ENCODE data around the gene BRF1.
A peak's percentile ranks its signal among the peaks of the same experiment; 100 is the strongest.

Gene BRF1

DNA sequence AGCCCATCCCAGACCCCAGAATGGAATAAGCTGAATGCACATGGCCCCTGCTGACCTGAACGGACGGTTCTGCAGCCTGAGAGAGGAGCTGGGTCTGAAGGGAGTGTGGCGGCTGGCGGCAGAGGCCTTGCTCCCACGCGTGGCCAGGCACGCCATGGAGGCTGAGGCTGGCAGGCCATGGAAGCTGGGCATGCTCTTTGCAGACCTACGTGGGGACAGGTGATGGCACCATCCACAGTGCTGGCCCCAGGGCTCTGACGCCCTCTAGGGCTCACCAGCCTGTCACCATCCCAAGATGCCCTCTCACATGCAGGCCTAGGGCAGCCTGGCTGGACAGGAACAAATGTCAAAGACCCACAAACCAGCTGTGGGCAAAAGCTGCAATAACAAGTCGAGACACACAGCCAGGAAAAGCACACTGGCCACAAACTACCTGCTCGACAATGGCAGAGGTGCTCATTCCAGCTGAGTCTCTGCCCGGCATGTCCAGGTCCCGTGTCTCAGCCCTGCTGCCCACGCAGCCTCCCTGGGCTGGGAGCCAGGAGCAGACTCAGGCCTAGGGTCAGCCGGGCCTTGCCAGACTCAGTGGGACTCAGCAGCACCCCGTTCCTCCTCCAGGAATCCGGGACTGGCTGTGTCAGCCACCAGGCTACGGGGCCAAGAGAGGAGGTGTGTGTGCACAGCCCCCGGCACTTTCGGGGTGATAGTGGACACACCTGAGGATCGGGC, 32.8 kb downstream of the BRF1 start:
- no peak for DNase-seq (ENCODE audit: low spot score)

DNA sequence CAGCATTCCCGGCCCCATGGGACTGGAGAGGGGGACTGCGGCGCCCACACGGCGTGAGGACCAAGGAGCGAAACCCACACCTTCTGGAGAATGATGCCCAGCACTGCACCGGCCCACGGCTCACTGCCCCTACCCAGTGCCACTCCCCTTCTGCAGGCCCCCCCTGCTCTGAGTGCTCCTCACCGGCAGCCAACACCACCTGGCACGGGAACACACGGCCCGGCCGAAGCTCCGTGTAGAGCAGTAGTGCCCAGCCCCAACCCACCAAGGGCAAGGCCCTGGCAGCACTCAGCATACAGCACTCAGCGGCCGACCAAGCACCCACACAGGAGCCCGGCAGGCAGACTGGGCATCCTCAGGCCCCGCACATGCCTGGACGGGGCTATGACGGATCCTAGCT, 39.0 kb downstream of the BRF1 start:
- DNase-seq (ENCODE audit: low spot score) = no peak

DNA sequence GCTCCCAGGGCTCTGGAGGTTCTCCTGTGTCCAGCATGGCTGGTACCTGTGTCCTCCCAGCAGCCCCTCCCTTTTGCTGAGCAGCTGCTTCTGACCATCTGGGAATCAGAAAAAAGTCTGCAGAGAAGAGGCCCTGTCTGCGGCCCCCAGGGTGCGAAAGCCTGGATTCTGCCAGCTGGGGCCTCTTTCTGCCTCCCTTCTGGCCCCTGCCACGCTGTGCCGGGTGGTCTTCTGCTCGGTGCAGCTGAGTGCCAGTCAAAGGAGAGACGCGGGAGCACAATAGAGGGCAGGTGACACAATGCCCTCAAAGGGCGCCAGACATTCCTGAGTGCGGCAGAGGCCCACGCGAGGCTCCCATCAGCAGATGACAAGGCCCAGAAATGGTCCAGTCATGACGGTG, 39.8 kb downstream of the BRF1 start:
- no peak for DNase-seq (ENCODE audit: low spot score)

DNA sequence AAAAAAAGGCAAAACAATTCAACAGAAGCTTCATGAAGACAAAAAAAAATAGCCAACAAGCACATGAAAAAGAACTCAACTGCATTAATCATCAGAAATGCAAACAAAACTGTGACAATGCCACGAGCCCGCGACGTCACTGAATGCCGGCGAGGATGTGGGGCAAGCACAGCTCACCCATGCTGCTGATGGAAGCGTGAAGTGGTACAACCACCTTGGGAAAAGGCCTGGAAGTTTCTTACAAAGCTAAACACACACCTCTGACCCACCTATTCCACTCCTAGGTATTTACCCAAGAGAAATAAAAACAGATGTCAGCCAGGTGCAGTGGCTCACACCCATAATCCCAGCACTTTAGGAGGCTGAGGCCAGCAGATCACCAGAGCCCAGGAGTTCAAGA, 42.0 kb downstream of the BRF1 start:
- DNase-seq (ENCODE audit: low spot score) = no peak

DNA sequence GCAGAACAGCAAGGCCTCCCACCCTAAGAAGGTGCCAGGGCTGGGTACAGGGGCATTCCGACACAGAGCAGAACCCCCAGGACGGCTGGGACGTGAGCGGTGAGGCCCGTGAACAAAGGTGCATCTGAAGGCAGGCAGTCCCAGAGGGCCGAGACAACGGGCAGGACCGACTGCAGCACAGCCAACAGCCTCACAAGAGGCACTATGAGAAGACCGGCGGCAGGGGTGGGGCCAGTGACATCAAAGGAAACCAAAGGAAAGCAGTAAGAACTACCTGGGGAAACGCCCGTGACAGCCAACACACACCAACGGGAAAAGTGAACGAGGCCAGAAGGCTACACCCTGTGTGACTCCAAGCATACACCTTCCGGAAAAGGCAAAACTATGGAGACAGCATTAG, 43.3 kb downstream of the BRF1 start:
- DNase-seq (ENCODE audit: low spot score) = no peak

DNA sequence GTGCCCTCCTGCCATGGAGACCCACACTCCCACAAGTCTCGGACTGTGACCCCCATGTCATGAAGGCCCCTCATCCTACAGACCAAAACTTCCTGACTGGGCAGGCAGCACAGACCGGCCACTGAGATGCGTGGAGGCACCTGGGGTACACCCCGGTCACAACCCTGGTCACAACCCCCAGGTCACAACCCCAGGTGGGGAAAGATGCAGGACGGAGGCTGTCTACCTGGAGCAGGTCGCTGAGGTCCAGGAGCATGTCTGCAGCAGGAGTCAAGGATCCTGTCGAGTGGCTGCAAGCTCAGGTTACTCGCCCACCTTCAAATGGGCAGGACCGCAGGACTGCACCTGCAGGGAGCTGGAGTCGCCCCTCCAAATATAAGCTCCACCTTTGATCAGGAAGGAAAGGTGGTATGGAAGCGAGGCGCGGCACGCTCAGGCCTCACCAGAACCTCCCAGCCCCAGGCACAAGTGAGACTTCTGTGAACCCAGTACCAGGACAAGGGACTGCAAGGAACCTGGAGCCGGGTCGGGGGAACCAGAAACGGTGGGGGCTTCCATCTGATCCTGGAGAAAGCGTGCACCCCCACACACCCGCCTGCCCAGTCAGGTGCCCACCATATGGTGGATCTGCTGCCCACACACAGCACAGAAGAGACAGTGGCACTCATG, 44.4 kb downstream of the BRF1 start:
- DNase-seq (ENCODE audit: low spot score) = no peak

DNA sequence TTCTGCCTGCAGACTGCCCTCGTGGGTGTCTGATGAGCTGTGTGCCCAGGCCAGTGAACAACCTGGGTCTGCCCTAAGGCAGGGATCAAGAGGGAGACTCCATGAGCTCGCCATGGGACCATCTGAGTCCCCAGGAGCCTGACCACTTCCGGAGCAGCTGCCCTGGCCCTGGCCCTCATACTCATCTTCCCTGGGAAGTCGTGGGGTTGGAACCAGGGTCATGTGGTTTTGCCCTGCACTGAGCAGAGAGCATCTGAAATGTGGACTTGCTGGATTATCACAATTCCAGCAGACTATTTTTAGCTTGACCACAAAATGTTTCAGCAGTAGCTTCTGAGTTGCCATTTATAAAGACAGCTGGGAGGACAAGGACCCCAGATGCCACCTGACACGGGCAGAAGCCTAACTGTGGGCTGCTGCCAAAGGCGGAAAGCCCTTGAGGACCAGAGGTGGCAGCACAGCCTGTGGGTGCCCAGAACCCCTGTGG, 45.7 kb downstream of the BRF1 start:
- peak; percentile 41 for DNase-seq (ENCODE audit: low spot score)

DNA sequence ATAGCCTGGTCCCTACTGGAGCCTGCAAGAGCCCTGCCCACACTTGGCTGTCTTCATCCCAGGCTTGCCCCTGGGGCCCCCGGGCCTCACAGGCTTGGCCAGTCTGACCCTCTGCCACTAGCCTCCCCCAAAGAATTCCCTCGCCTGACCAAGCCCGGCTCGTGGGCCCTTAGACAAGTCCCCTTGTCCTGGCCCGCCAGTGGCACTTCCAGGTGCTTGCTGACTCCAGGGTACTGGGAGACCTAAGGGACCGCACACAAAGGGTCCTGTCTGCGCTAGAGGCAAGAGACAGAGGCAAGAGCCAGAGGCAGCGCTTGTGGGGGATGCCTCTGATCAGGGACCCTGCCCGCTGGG, 47.5 kb downstream of the BRF1 start:
- DNase-seq (ENCODE audit: low spot score) = no peak

DNA sequence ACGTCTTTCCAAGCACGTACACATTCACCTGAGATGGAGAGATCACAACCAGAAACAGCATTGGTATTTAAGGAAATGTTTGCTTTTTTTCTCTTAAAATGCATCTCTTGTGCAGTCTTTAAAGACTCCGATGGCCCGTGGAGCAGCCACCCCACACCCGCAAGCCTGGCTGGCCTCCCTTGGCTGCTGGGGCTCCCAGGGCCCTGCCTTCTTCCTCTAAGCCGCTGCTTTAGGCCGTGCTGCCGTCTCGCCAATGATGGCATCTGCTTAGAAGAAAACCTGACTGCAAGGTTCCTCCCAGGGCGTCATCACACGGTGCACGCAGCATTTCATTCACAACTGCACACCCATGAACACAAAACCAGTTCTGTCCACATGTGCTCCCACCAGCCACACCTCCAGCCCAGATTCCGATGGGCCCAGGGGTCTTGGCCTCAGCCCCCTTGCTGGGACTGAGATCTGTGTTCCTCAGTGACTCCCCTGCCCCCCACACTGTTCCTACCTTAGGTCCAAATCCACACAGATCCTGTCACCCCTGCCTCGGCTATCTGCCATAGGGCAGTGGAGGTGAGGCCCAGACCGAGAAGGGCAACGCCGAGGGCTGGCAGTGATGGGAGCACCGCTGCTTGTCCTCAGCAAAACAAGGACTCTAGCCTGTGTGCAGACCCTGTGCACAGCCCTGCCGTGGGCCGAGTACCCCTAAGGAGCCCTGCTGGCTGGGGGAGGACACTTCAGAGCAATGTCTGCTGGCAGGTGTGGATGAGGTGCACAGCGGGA, 48.1 kb downstream of the BRF1 start:
- DNase-seq (ENCODE audit: low spot score) = no peak

DNA sequence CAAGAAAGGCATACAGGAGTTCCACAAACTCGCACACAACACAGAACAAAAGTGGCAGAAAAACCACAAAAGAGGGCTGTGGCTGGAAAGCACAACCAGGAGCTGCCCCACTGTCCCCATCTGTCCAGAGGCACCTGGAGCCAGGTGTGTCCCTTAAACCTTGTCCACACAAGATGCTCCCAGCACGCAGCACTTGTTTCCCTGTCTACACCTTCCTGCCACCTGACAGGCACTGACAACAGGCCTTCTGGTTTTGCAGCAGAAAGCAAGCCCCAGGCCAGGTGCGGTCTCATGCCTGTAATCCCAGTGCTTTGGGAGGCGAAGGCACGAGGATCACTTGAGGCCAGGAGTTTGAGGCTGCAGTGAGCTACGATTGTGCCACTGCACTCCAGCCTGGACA, 48.9 kb downstream of the BRF1 start:
- DNase-seq (ENCODE audit: low spot score) = no peak

DNA sequence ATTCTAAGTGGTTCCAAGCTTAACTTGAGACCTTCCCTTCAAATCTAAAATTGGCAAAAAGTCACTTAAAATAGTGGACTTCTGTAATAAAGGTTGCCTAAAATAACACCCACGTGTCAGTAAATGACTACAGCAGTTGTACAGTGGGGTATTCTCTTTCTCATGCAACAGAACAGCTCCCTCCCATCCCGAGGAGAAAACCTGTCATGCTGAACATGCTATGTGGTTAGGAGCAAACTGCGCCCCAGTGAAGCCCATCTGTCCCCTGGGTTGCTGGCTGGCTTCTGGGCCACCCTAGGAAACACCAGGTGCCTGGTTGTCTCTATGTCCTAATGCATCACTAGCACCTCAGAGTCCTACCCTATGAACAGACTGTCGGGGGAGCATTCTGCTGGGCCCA, 49.8 kb downstream of the BRF1 start:
- no peak for DNase-seq (ENCODE audit: low spot score)

DNA sequence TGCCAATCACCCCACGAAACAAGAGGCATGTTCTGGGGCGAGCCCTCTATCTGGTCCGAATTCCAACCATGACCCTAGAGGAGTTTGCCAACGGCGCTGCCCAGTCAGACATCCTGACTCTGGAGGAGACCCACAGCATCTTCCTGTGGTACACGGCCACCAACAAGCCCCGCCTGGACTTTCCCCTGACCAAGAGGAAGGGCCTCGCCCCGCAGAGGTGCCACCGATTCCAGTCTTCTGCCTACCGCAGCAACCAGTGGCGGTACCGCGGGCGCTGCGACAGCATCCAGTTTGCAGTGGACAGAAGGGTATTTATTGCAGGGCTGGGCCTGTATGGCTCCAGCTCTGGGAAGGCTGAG, 50.8 kb downstream of the BRF1 start:
- no peak for DNase-seq (ENCODE audit: low spot score)

DNA sequence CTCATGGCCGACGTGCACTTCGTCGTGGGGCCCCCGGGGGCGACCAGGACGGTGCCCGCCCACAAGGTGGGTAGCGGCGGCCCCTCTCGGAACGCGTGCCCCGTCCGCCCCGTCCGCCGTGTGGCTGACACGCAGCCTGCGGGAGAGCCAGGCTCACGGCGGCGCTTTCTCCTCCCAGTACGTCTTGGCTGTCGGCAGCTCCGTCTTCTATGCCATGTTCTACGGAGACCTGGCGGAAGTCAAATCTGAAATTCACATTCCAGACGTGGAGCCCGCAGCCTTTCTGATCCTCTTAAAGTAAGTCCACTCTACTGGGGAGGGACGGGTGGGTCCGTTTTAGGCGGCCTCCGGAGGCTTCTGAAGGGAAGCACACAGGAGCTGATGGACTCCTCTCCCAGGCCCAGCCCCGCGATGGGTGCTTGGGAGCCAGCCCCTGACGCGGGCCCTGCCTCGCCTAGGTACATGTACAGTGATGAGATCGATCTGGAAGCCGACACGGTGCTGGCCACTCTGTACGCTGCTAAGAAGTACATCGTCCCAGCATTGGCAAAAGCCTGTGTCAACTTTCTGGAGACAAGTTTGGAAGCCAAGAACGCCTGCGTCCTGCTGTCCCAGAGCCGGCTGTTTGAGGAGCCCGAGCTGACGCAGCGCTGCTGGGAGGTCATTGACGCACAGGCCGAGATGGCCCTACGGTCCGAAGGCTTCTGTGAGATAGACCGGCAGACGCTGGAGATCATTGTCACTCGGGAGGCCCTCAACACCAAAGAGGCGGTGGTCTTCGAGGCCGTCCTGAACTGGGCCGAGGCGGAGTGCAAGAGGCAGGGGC, 51.4 kb downstream of the BRF1 start:
- no peak for DNase-seq (ENCODE audit: low spot score)

DNA sequence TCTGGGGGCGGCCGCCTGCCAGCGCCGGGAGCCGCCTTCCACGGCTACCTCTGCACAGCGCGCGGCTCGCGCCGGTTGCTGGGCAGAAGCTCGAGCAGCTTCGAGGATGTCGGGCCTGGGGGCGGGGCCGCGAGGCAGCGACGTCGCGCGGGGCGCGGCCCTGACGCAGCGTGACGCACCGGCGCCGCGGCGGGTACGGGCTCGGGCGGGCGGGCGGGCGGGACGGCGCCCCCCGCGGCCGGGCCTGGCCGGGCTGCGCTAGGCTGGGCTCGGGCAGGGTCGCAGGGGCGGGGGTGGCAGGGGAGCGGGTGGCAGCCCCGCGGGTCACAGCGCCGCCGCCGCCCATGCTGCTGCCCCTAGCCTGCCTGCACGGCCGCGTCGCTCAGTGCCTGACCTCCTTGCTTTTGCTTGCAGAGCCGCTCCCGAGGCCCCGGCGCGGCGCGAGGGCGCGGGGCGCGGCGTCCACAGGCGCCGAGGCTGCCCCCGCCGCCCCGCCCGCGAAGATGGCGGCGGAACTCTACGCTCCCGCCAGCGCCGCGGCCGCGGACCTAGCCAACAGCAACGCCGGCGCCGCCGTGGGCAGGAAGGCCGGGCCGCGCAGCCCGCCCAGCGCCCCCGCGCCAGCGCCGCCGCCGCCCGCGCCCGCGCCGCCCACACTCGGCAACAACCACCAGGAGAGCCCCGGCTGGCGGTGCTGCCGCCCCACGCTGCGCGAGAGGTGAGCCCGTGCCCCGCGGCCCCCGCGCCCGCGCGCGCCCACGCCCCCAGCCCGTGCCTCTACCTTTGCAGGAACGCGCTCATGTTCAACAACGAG, 52.2 kb downstream of the BRF1 start, which contains the start of gene BTBD6:
BTBD6 (plus strand) TSS at position 166 of the 814 bp plus-strand sequence; CDS start at position 345, 179 bp downstream.
- peak; percentile 87 for DNase-seq (ENCODE audit: low spot score)

DNA sequence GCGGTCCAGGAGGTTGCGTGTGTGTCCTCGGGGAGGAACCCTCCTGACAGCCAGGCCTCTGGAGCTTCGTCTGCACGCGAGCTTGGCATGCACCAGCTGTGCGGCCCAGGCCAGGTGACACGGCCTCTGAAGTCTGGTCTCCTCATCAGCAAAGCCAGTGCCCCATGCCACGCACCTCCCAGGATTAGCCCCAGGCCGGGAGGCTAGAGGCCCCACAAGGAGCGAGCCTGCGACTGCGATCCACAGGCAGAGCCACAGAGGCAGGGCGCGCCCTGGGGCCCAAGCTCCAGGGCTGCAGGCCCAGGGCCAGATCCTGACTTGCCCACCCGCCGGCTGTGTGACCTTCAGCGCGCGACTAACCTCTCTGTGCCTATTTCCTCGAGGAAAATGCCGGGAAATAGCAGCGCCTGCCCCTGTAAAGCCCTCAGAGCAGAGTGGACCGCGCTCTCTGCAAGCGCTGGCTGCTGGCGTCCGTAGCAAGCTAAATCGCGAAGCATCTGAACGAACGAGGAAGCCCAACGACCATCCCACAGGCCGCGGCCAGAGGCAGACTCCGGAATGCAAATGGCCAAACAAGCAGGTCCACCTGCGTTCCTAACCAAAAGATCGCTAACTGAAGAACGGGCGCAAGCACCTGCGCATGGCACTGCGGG, 53.0 kb downstream of the BRF1 start:
- no peak for DNase-seq (ENCODE audit: low spot score)

DNA sequence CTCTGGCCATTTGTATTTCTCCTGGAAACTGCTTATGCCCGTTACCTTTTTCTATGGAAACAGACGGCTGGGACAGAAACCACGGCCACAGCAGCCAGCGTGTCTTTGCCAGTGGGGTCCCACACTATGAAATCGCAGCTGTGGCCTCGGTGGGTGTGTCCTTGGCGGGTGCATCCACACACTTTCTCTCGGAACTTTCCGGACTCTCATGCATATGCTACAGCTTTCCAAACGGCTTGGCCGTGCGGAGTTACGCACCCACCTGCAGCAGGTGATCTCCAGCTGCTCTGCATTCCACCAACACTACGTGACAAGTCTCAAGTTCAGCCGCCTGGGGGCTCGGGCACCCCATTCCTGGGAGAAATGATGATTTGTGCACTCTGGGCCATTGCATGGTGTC, 53.8 kb downstream of the BRF1 start:
- no peak for DNase-seq (ENCODE audit: low spot score)

DNA sequence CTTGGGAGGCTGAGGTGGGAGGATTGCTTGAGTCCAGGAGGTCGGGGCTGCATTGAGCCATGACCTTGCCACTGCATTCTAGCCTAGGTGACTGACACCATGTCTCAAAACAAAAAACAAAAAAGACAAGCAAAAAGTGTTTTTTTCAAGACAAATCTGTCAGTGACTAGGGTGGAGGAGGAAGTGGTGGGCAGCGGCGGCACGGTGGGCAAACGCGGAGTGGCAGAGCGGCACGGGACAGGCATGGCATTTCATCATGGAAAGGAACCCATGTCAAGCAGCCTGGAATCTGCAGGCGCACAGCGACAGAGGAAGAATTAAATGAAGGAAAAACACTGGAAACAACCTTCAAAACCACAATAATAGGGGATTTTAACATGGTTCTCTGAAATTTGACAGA, 56.5 kb downstream of the BRF1 start:
- DNase-seq (ENCODE audit: low spot score) = no peak

DNA sequence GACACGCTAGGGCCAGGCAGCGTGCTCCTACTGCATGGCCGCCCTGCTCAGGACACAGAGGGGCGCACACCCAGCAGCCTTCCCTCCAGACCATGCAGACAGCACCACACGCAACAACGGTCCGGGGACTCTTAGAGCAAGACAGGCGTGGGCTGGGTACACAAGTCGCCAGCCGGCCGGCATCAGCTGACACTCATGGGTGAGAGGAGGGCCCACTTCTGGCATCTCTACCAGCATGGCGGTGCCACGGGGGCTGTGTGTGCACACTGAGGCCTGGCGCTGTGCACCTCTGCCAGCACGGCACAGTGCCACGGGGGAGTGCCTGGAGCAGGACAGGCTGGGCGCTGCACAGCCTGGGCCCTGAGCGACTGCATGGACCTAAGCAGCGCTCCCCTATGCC, 59.2 kb downstream of the BRF1 start:
- no peak for DNase-seq (ENCODE audit: low spot score)

DNA sequence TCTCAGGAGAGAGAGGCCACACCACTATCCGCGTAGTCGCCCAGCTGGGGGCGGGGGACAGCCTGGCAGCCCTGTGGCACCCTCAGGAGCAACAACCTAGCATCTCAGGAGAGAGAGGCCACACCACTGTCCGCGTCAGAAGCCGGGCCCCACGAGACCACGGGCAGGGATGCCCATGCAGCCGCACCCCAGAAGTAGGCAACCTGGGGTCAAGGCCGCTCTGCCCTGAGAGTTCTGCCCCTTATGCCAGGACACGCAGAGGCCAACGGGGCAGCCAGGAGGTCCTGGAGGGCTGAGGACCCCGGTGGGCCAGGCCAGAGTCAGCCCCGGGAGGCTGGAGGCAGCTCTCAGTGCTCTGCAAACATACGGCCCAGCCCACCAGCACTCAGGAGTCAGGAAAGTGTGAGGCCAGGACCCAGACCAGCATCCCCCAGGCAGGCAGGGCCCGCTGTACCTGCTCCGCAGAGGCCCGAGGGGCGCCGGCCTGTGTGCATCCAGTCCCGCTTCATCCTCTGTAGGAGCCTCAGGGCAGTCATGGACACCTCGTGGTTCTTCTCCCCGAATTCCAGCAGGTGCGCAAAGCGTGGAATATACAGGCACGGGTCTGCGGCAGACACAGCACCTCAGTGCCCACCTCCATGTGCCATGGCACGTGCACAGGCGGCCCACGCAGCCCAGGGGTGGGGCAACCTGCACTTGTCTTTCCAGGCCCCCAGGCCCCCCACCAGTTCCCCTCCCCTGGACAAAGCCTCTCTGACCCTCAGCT, 59.8 kb downstream of the BRF1 start:
- DNase-seq (ENCODE audit: low spot score) = no peak

DNA sequence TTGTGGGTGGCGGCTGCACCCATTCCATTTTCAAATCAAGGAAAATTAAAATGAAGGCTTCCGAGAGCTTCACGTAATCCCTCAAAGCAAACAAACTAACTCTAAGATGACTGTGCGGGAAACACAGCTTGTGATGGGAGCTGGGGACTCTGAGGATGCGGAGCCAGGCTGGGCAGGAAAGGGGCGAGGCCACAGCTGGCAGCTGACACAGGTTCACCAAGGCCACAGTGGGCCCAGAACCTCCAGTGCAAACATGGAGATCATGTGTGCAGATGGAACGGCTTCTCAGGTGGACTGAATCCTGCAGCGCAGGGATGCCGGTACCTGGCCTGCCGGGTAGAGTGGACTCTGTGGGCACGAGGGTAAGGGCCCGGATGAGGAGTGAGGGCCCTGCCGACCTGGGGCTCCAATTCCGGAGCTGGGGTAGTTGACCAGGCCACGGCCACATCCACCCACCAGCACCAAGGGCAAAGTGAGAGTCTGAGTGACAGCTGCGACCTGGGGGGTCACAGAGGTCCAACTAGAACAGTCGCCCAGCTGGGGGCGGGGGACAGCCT, 71.6 kb downstream of the BRF1 start:
- DNase-seq (ENCODE audit: low spot score) = no peak
